Right lobe of liver (tissue), 6 donors: ENCODE data around the gene CDH4. TPM values are rescaled to one million over a fixed set of nuclear protein-coding genes. Genes with fewer than 3 reads are reported as not detected.

Source experiments
- ATAC-seq, 4 donors: fragments of 200-7000 bp; cut with Tn5 transposase; one replicate each; pipeline ENCODE4 v1.9.1; 2020; ENCODE audit warnings: mild to moderate bottlenecking in 4 of 4, moderate library complexity in 4 of 4
- DNase-seq, 3 donors: peaks; one replicate each; pipeline ENCODE4 v3.0.0-alpha.2; 2020
- H3K27ac ChIP-seq, 3 donors: fragments of 200-600 bp; one replicate each; pipeline ENCODE4 v1.8.0; 2022
- H3K27me3 ChIP-seq, 2 donors: fragments of 200-600 bp; one replicate each; pipeline ENCODE4 v1.8.0; 2022
- H3K36me3 ChIP-seq, 4 donors: fragments of 200-600 bp; sonication (generic) in 1 of 4; one replicate each; pipeline versions ENCODE4 v1.5.1 to v1.8.0; 2017 to 2022; ENCODE audit warnings: control low read depth in 1 of 4
- H3K4me1 ChIP-seq, 4 donors: fragments of 200-600 bp; sonication (generic) in 1 of 4; one replicate each; pipeline versions ENCODE4 v1.5.1 to v1.8.0; 2017 to 2022; ENCODE audit warnings: control low read depth in 1 of 4
- H3K4me3 ChIP-seq, 3 donors: fragments of 200-600 bp; one replicate each; pipeline ENCODE4 v1.8.0; 2022
- H3K9me3 ChIP-seq, 4 donors: fragments of 200-600 bp; sonication (generic) in 1 of 4; one replicate each; pipeline versions ENCODE4 v1.5.1 to v1.8.0; 2017 to 2022; ENCODE audit warnings: control low read depth in 1 of 4
- POLR2A ChIP-seq: fragments of 450-650 bp; IDR thresholded peaks from one replicate; pipeline ENCODE4 v1.6.1; 2017; ENCODE audit warnings: antibody characterized with exemption, mild to moderate bottlenecking
- WGBS: methylation state at CpG from one replicate; pipeline ENCODE4 v1.1.6; 2018; ENCODE audit warnings: low coverage, low lambda C conversion rate; ENCODE audit not compliant: insufficient coverage; ENCODE audit errors: missing lambda C conversion rate; 5-methylcytosine and 5-hydroxymethylcytosine counted together
- intact Hi-C, 2 donors: fragments of 100-400 bp; cut with DNase I; formaldehyde crosslinking; loops; one replicate each; pipeline versions ENCODE4 v1.11.2 to v1.14.1; 2022
- total RNA-seq, 6 experiments: library from RNA; depleted of rRNA in 2 of 6; stranded (reverse); fragments of >200 nt in 2 of 6; fragmentation: NEBNext Ultra II Directional in 3 of 6; extraction: Animal tissue kit (Norgen Biotek cat#: 25700) in 3 of 6; gene quantifications; one replicate each; pipeline versions ENCODE4 v1.1.0 to v1.2.4, GENCODE V29; 2016 to 2023
- TF ChIP-seq, protein P1 (sequence below), 4 donors: fragments of 200-600 bp in 3 of 4; fragments of 450-650 bp in 1 of 4; IDR thresholded peaks; one replicate each; pipeline versions ENCODE4 v1.5.1 to v1.8.0; 2016 to 2022; ENCODE audit warnings: antibody characterized with exemption in 4 of 4, mild to moderate bottlenecking in 2 of 4
- donor health status: DM: no; HTN: yes; CAD: no.
- donor health status: DM: no; HTN: no; CAD: no.
- donor health status: DM: no; HTN: no; CAD: no.
- donor health status: DM: no; HTN: yes; CAD: no.
- donor health status: DM: no; HTN: yes; CAD: no.

The CDH4 gene
- total RNA-seq, 6 experiments from 2014 or later, result 0.02 to 0.14 (median 0.09) TPM; not detected in 3

GRCh38 chr20:61603715-61604114 lies 351.7 kb downstream of the CDH4 start:
- WGBS, result 50% methylated on average over 1 of the region's 5 CpGs
- DNase-seq (peak in 1 of 3 donors; percentile 11), ATAC-seq (no peak)
- Histone ChIP-seq H3K4me1 (no peaks in the 10 kb centered on the region), H3K4me3 (no peak overlapping the region), H3K27me3 (no peaks in the 10 kb centered on the region), H3K36me3 (no peaks in the 10 kb centered on the region), H3K9me3 (no peaks in the 10 kb centered on the region), H3K27ac (no peak overlapping the region)
- no peak for TF ChIP-seq POLR2A
- TF ChIP-seq, protein P1, sequence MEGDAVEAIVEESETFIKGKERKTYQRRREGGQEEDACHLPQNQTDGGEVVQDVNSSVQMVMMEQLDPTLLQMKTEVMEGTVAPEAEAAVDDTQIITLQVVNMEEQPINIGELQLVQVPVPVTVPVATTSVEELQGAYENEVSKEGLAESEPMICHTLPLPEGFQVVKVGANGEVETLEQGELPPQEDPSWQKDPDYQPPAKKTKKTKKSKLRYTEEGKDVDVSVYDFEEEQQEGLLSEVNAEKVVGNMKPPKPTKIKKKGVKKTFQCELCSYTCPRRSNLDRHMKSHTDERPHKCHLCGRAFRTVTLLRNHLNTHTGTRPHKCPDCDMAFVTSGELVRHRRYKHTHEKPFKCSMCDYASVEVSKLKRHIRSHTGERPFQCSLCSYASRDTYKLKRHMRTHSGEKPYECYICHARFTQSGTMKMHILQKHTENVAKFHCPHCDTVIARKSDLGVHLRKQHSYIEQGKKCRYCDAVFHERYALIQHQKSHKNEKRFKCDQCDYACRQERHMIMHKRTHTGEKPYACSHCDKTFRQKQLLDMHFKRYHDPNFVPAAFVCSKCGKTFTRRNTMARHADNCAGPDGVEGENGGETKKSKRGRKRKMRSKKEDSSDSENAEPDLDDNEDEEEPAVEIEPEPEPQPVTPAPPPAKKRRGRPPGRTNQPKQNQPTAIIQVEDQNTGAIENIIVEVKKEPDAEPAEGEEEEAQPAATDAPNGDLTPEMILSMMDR (IDR thresholded peaks at IDR 0.05), result no peak
- intact Hi-C loops, result no loop called here

GRCh38 chr20:61604549-61604948 lies 352.5 kb downstream of the CDH4 start:
- Histone ChIP-seq H3K4me3 (no peak overlapping the region), H3K4me1 (no peaks in the 10 kb centered on the region), H3K27me3 (no peaks in the 10 kb centered on the region), H3K9me3 (no peaks in the 10 kb centered on the region), H3K27ac (no peak overlapping the region), H3K36me3 (no peaks in the 10 kb centered on the region)
- no peak for TF ChIP-seq POLR2A
- TF ChIP-seq, protein P1 (IDR thresholded peaks at IDR 0.05), result no peak
- intact Hi-C loops, result no loop called here
- ATAC-seq (no peak), DNase-seq (no peak)
- 39% methylated on average over 7 of the region's 7 CpGs for WGBS

DNA sequence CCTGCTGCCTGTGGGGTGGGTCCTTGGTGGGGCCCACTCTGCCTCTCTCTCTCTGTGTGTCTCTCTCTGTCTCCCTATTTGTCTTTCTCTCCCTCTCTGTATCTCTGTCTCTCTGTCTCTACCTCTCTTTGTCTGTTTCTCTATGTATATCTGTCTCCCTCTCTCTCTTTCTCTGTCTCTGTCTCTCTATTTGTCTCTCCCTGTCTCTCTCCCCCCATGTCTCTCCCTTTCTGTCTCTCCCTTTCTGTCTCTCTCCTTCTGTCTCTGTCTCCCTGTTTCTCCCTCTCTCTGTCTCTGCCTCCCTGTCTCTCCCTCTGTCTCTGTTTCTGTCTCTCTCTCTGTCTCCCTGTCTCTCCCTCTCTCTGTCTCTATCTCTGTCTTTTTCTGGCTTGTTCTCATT lies 353.2 kb downstream of the CDH4 start:
- no peak overlapping the region for H3K27ac ChIP-seq
- H3K27me3 ChIP-seq, result no peaks in the 10 kb centered on the region
- no peaks in the 10 kb centered on the region for H3K4me1 ChIP-seq
- ATAC-seq (no peak), DNase-seq (no peak)
- H3K9me3 ChIP-seq, result no peaks in the 10 kb centered on the region
- intact Hi-C loops, result no loop called here
- H3K36me3 ChIP-seq, result no peaks in the 10 kb centered on the region
- H3K4me3 ChIP-seq, result no peak overlapping the region
- TF ChIP-seq POLR2A, result no peak
- TF ChIP-seq, protein P1 (IDR thresholded peaks at IDR 0.05), result no peak

- WGBS, result 54% methylated on average over 5 of the region's 12 CpGs
- no peak for TF ChIP-seq POLR2A
- TF ChIP-seq, protein P1 (IDR thresholded peaks at IDR 0.05), result no peak
- no peaks in the 10 kb centered on the region for H3K4me1 ChIP-seq
- DNase-seq (peak in 1 of 3 donors; percentile 31), ATAC-seq (no peak)
- no peak overlapping the region for H3K4me3 ChIP-seq
- H3K9me3 ChIP-seq, result no peaks in the 10 kb centered on the region
- H3K36me3 ChIP-seq, result no peaks in the 10 kb centered on the region
- no peak overlapping the region for H3K27ac ChIP-seq
- H3K27me3 ChIP-seq, result no peaks in the 10 kb centered on the region
- intact Hi-C loops, result no loop called here
Measured at GRCh38 chr20:61605862-61606557, 353.9 kb downstream of the CDH4 start.
